Measurements from ENCODE around the gene TNRC6A.

TNRC6A gene

DNA sequence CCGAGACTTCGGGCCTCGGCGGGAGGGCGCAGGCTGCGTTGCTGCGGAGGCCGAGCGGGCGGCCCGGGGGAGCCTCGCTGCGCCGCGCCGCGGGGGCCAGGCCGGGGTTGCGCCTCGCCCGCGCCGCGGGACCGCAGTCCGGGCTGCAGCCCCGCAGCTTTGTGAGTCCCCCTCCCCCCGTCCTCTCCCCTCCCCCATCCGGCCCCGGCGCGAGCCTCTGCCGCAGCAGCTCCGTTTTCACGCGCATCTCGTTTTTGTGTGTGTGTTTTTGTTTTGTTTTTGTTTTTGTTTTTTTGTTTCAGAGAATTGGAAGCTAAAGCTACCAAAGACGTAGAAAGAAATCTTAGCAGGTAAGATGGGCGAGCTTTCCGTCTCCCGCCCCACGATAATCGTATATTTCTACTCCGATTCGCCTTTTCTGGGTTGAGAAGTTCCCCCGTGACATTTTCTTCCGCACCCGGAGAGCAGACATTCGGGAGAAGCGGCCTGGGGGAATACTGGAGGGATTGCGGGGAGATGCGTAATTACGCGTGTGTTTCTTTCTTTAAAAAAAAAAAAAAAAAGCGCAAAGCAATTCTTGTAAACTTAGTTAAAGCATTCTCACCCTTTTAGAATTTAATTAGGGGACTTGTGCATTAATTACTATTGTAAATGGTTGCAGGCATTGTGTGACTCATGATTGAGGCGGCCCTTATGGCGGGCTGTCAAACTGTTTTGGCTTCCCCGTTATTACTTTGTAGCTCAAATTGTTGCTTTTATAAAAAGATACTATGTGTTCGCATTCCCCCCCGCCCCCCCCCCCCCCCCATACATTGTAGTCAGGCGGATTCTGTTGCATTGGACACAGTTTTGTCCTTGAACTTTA, 732 bp downstream of the TNRC6A start:
- TF ChIP-seq, protein P1, sequence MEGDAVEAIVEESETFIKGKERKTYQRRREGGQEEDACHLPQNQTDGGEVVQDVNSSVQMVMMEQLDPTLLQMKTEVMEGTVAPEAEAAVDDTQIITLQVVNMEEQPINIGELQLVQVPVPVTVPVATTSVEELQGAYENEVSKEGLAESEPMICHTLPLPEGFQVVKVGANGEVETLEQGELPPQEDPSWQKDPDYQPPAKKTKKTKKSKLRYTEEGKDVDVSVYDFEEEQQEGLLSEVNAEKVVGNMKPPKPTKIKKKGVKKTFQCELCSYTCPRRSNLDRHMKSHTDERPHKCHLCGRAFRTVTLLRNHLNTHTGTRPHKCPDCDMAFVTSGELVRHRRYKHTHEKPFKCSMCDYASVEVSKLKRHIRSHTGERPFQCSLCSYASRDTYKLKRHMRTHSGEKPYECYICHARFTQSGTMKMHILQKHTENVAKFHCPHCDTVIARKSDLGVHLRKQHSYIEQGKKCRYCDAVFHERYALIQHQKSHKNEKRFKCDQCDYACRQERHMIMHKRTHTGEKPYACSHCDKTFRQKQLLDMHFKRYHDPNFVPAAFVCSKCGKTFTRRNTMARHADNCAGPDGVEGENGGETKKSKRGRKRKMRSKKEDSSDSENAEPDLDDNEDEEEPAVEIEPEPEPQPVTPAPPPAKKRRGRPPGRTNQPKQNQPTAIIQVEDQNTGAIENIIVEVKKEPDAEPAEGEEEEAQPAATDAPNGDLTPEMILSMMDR (IDR thresholded peaks at IDR 0.05) = no peak
- peak overlapping the region; percentile 95 for H3K4me3 ChIP-seq (ENCODE audit: low read depth, low read length)
- H3K79me2 ChIP-seq = peaks cover 32% of the 10 kb centered on the region
- no peaks in the 10 kb centered on the region for H3K36me3 ChIP-seq (ENCODE audit: control insufficient read depth, insufficient read depth, low read length)
- no peaks in the 10 kb centered on the region for H3K27me3 ChIP-seq (ENCODE audit: control insufficient read depth, insufficient read depth, low read length)
- peak overlapping the region; percentile 73 for H3K4me2 ChIP-seq (ENCODE audit: low read length)
- peaks cover 29% of the 10 kb centered on the region for H3K4me1 ChIP-seq
- no peak overlapping the region for H3K9ac ChIP-seq
- peak overlapping the region; percentile 78 for H3K27ac ChIP-seq
- H2AFZ ChIP-seq = peak overlapping the region; percentile 61
- no peaks in the 10 kb centered on the region for H3K9me3 ChIP-seq (ENCODE audit: control insufficient read depth, low read length)

DNA sequence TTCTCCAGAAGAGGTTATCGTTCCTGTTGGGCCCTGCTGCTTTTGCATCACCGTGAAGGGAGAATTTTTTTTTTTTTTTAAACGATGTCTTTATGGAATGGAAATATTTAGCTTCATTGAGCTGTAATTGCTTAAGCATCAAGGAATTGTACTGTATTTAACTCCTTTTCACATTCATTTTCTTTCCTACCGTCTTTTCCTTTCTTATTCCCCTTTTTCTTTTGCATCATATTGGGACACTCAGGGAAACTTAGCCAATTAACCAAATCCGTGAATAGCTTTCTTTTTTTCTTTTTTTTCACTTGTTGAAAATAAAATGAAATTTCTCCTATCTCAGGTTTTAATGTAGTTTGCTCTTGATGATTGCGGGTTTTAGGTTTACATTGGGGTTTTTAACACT, 1.5 kb downstream of the TNRC6A start:
- peak overlapping the region; percentile 73 for H3K4me2 ChIP-seq (ENCODE audit: low read length)
- no peaks in the 10 kb centered on the region for H3K27me3 ChIP-seq (ENCODE audit: control insufficient read depth, insufficient read depth, low read length)
- peaks cover 30% of the 10 kb centered on the region for H3K4me1 ChIP-seq
- no peaks in the 10 kb centered on the region for H3K36me3 ChIP-seq (ENCODE audit: control insufficient read depth, insufficient read depth, low read length)
- TF ChIP-seq, protein P1 (IDR thresholded peaks at IDR 0.05) = no peak
- H3K27ac ChIP-seq = peak overlapping the region; percentile 49
- peak overlapping the region; percentile 95 for H3K4me3 ChIP-seq (ENCODE audit: low read depth, low read length)
- peaks cover 39% of the 10 kb centered on the region for H3K79me2 ChIP-seq
- no peak overlapping the region for H3K9ac ChIP-seq
- no peaks in the 10 kb centered on the region for H3K9me3 ChIP-seq (ENCODE audit: control insufficient read depth, low read length)
- H2AFZ ChIP-seq = no peak overlapping the region

DNA sequence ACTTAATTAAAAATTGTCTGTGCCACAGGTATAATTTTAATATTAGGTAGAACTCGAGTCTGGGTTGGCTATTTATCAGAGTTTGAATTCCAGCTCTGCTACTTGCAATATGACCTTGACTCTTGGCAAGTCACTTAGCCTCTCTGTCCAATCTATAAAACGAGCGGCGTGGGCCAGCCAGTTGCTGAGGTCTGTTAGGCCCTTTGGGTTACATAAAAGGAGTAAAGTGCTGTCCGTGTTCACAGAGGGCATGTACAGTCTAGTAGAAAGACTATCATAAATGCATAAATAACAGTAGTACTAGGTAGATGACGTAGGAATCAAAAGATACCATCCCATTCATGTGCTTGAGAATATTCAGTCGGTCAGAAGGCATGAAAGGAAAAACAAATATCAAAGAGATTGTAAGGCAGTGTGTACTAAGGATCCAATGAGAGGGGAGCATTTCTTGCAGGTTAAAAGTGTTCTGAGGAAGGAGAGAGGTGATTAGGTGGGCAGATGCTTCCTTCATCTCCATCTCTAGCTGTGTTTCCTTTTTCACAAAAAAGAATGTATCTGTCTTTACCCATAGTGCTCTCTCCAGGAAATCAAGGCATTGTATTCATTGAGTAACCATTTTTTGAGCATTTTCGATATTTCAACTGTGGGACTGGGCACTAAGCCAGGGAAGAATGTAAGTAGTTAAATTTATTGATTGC, 2.4 kb downstream of the TNRC6A start:
- Histone ChIP-seq H3K27ac (peak overlapping the region; percentile 49), H2AFZ (no peak overlapping the region), H3K27me3 (ENCODE audit: control insufficient read depth, insufficient read depth, low read length) (no peaks in the 10 kb centered on the region), H3K36me3 (ENCODE audit: control insufficient read depth, insufficient read depth, low read length) (no peaks in the 10 kb centered on the region), H3K4me3 (ENCODE audit: low read depth, low read length) (peak overlapping the region; percentile 95), H3K9ac (no peak overlapping the region), H3K4me1 (peaks cover 38% of the 10 kb centered on the region), H3K79me2 (peaks cover 45% of the 10 kb centered on the region), H3K4me2 (ENCODE audit: low read length) (peak overlapping the region; percentile 73), H3K9me3 (ENCODE audit: control insufficient read depth, low read length) (no peaks in the 10 kb centered on the region)
- TF ChIP-seq, protein P1 (IDR thresholded peaks at IDR 0.05) = no peak

DNA sequence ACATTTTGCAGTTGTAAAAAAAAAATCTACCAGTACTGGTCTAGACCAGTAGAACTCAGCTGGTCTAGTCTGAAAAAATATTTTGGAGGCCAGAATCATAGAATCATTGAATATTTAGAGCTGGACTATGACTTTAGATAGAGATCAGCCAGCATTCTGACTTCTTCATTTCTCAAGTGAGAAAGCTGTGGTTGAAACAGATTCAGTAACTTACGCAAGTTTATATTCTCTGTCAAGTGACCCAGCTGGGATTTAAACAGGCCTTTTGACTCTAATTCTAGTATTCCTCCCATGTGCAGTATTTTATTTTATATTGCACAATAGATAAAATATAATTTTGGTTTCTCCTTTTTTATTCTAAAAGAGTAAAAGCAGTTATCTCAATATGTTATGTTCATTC, 4.9 kb downstream of the TNRC6A start:
- peak overlapping the region; percentile 5 for H3K4me2 ChIP-seq (ENCODE audit: low read length)
- no peaks in the 10 kb centered on the region for H3K36me3 ChIP-seq (ENCODE audit: control insufficient read depth, insufficient read depth, low read length)
- H3K9me3 ChIP-seq (ENCODE audit: control insufficient read depth, low read length) = no peaks in the 10 kb centered on the region
- H3K79me2 ChIP-seq = peaks cover 64% of the 10 kb centered on the region
- no peaks in the 10 kb centered on the region for H3K27me3 ChIP-seq (ENCODE audit: control insufficient read depth, insufficient read depth, low read length)
- H3K4me1 ChIP-seq = peaks cover 49% of the 10 kb centered on the region
- no peak overlapping the region for H2AFZ ChIP-seq
- no peak overlapping the region for H3K9ac ChIP-seq
- TF ChIP-seq, protein P1 (IDR thresholded peaks at IDR 0.05) = no peak
- no peak overlapping the region for H3K27ac ChIP-seq
- H3K4me3 ChIP-seq (ENCODE audit: low read depth, low read length) = no peak overlapping the region

Data from parathyroid adenoma (tissue), 2 donors.